Aorta (tissue), 5 donors: ENCODE measurements around the gene DOK5. TPM values are rescaled to one million over a fixed set of nuclear protein-coding genes. Genes with fewer than 3 reads are reported as not detected.

Source experiments
- ATAC-seq: fragments of 200-7000 bp; cut with Tn5 transposase; one replicate; pipeline ENCODE4 v1.9.1; 2022; ENCODE audit warnings: moderate library complexity; ENCODE audit not compliant: low FRiP score
- DNase-seq, 2 donors: peaks; one replicate each; pipeline ENCODE4 v3.0.0-alpha.2; 2020
- H3K27ac ChIP-seq, 2 donors: one replicate each; pipeline ENCODE4 v1.5.1; 2013; ENCODE audit warnings: low read length in 2 of 2, mild to moderate bottlenecking in 2 of 2, moderate library complexity in 2 of 2, control low read depth in 1 of 2, inconsistent platforms in 1 of 2, low read depth in 1 of 2
- H3K27me3 ChIP-seq, 2 donors: one replicate each; pipeline ENCODE4 v1.6.1; 2013; ENCODE audit warnings: control low read depth in 1 of 2, low read length in 1 of 2, mild to moderate bottlenecking in 1 of 2, moderate library complexity in 1 of 2; ENCODE audit not compliant: insufficient read depth in 2 of 2, control insufficient read depth in 1 of 2
- H3K36me3 ChIP-seq, 2 donors: one replicate each; pipeline ENCODE4 v1.6.1; 2013; ENCODE audit warnings: control low read depth in 1 of 2, low read length in 1 of 2, mild to moderate bottlenecking in 1 of 2; ENCODE audit not compliant: insufficient read depth in 2 of 2, control insufficient read depth in 1 of 2
- H3K4me1 ChIP-seq, 2 donors: one replicate each; pipeline ENCODE4 v1.6.1; 2013; ENCODE audit warnings: low read length in 2 of 2, control low read depth in 1 of 2, mild to moderate bottlenecking in 1 of 2, moderate library complexity in 1 of 2; ENCODE audit not compliant: insufficient read depth in 2 of 2, control insufficient read depth in 1 of 2
- H3K4me3 ChIP-seq, 2 donors: one replicate each; pipeline ENCODE4 v1.5.1; 2013; ENCODE audit warnings: low read length in 2 of 2, control low read depth in 1 of 2, mild to moderate bottlenecking in 1 of 2
- H3K9me3 ChIP-seq: one replicate; pipeline ENCODE4 v1.6.1; 2013; ENCODE audit warnings: mild to moderate bottlenecking, low read length; ENCODE audit not compliant: control insufficient read depth
- WGBS, 2 donors: extraction: QIAGEN DNeasy Blood & Tissue Kit; methylation state at CpG; one replicate each; pipeline ENCODE4 v1.1.7; 2013; 5-methylcytosine and 5-hydroxymethylcytosine counted together
- intact Hi-C, 2 donors: fragments of 100-400 bp; cut with DNase I; formaldehyde crosslinking; loops; one replicate each; pipeline versions ENCODE4 v1.14.2 to v1.15.0; 2022
- polyA plus RNA-seq, 2 donors: library from polyadenylated mRNA; stranded (reverse); fragments of 200-250 nt; gene quantifications; one replicate each; pipeline ENCODE4 v1.2.3, GENCODE V29; 2013
- total RNA-seq, 2 donors: library from RNA; stranded (reverse); fragmentation: NEBNext Ultra II Directional; extraction: Animal tissue kit (Norgen Biotek cat#: 25700); gene quantifications; one replicate each; pipeline ENCODE4 v1.2.1, GENCODE V29; 2021
- donor health status: healthy with polysubstance abuse.
- donor health status: Bipolar disorder and iron deficiency.
- donor health status: DM: no; HTN: no; CAD: no.
- donor health status: DM: no; HTN: no; CAD: no.
- donor health status: DM: yes; HTN: yes; CAD: no.

Gene DOK5
- total and polyA plus RNA-seq, 4 donors = 5.2 to 13.3 (median 9.0) TPM

GRCh38 chr20:54438166-54438565 lies 37.2 kb upstream of the DOK5 start:
- intact Hi-C loops = no loop called here
- Histone ChIP-seq H3K4me3 (no peak overlapping the region), H3K9me3 (no peaks in the 10 kb centered on the region), H3K4me1 (no peaks in the 10 kb centered on the region), H3K27ac (no peak overlapping the region), H3K36me3 (no peaks in the 10 kb centered on the region), H3K27me3 (peaks cover 0 to 2% of the 10 kb centered on the region in 2 donors)
- WGBS, 2 donors = 91 to 92% methylated on average over 5 of the region's 5 CpGs
- DNase-seq (no peak), ATAC-seq (no peak)

- intact Hi-C loops = no loop called here
- Histone ChIP-seq H3K4me3 (no peak overlapping the region), H3K36me3 (no peaks in the 10 kb centered on the region), H3K4me1 (no peaks in the 10 kb centered on the region), H3K9me3 (no peaks in the 10 kb centered on the region), H3K27ac (no peak overlapping the region), H3K27me3 (peaks cover 0 to 2% of the 10 kb centered on the region in 2 donors)
- no peak for DNase-seq
- no peak for ATAC-seq
- whole genome bisulfite sequencing, 2 donors = 78 to 83% methylated on average over 5 of the region's 5 CpGs
Measured at GRCh38 chr20:54450207-54450606, 25.2 kb upstream of the DOK5 start.

- no peaks in the 10 kb centered on the region for H3K36me3 ChIP-seq
- ATAC-seq (no peak), DNase-seq (no peak)
- H3K4me3 ChIP-seq = no peak overlapping the region
- H3K27me3 ChIP-seq = peaks cover 0 to 2% of the 10 kb centered on the region in 2 donors
- intact Hi-C loops = no loop called here
- H3K9me3 ChIP-seq = no peaks in the 10 kb centered on the region
- H3K4me1 ChIP-seq = no peaks in the 10 kb centered on the region
- 83 to 90% methylated on average over 9 of the region's 9 CpGs for WGBS, 2 donors
- H3K27ac ChIP-seq = no peak overlapping the region
Measured at GRCh38 chr20:54451171-54451570, 24.2 kb upstream of the DOK5 start.

DNA sequence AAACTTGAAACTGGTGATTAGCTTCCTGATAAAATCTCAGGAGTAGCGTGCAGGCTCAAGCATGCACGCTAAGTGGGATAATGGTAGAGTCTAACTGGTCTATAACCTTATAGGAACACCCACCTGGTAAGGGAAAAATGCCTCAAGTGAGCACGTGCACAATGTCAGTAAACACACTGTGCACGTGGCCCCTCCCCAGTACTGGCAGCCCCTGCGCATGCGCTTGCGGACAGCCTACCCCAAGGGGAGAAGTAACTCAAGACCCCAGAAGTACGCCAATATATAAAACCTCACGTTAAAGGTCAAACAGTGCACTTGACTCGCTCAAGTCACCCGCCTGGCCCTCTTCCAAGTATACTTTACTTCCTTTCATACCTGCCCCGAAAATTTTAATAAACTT lies 23.1 kb upstream of the DOK5 start:
- Histone ChIP-seq H3K9me3 (no peaks in the 10 kb centered on the region), H3K27ac (no peak overlapping the region), H3K4me1 (no peaks in the 10 kb centered on the region), H3K36me3 (no peaks in the 10 kb centered on the region), H3K4me3 (no peak overlapping the region), H3K27me3 (peaks cover 0 to 2% of the 10 kb centered on the region in 2 donors)
- DNase-seq (no peak), ATAC-seq (no peak)
- intact Hi-C loops = no loop called here
- WGBS, 2 donors = 95 to 96% methylated on average over 12 of the region's 12 CpGs

- no peaks in the 10 kb centered on the region for H3K9me3 ChIP-seq
- no peak for DNase-seq
- no peaks in the 10 kb centered on the region for H3K36me3 ChIP-seq
- no peak for ATAC-seq
- H3K4me1 ChIP-seq = no peaks in the 10 kb centered on the region
- H3K27ac ChIP-seq = no peak overlapping the region
- 90% methylated on average over 2 of the region's 2 CpGs for WGBS, 2 donors
- H3K4me3 ChIP-seq = no peak overlapping the region
- H3K27me3 ChIP-seq = peaks cover 0 to 2% of the 10 kb centered on the region in 2 donors
- intact Hi-C loops = no loop called here
Measured at GRCh38 chr20:54454982-54455381, 20.4 kb upstream of the DOK5 start.

- Histone ChIP-seq H3K36me3 (no peaks in the 10 kb centered on the region), H3K9me3 (no peaks in the 10 kb centered on the region), H3K27ac (no peak overlapping the region), H3K27me3 (peaks cover 0 to 2% of the 10 kb centered on the region in 2 donors), H3K4me1 (no peaks in the 10 kb centered on the region), H3K4me3 (no peak overlapping the region)
- intact Hi-C loops = no loop called here
- no peak for ATAC-seq
- WGBS, 2 donors = 70 to 76% methylated on average over 2 of the region's 2 CpGs
- no peak for DNase-seq
Measured at GRCh38 chr20:54456423-54456822, 19.0 kb upstream of the DOK5 start.

DNA sequence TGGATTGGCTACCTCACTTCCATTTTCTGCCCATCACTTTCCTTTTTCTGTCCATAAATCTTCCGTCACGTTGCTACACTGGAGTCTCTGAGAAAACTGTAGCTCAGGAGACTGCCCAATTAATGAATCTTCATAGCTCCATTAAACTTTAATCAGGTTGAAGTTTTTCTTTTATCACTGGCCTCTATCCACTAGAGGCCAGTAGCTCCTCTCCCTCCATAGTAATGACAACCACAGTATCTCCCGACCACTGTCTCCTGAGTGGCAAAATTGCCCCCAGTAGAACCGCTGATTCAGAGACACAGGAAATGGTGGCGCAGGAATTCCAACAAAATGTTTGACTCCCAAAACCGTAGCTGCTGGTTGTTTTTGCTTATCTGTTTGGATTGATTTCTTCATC lies 18.4 kb upstream of the DOK5 start:
- 78 to 81% methylated on average over 6 of the region's 6 CpGs for WGBS, 2 donors
- Histone ChIP-seq H3K27me3 (peaks cover 0 to 2% of the 10 kb centered on the region in 2 donors), H3K4me3 (no peak overlapping the region), H3K27ac (no peak overlapping the region), H3K36me3 (no peaks in the 10 kb centered on the region), H3K4me1 (no peaks in the 10 kb centered on the region), H3K9me3 (no peaks in the 10 kb centered on the region)
- ATAC-seq (no peak), DNase-seq (no peak)
- intact Hi-C loops = no loop called here

GRCh38 chr20:54458219-54458618 lies 17.2 kb upstream of the DOK5 start:
- ATAC-seq (no peak), DNase-seq (no peak)
- no peaks in the 10 kb centered on the region for H3K9me3 ChIP-seq
- no peaks in the 10 kb centered on the region for H3K27me3 ChIP-seq
- no peaks in the 10 kb centered on the region for H3K36me3 ChIP-seq
- no peak overlapping the region for H3K4me3 ChIP-seq
- H3K27ac ChIP-seq = no peak overlapping the region
- 81 to 83% methylated on average over 1 of the region's 1 CpG for WGBS, 2 donors
- H3K4me1 ChIP-seq = no peaks in the 10 kb centered on the region
- intact Hi-C loops = no loop called here

- intact Hi-C loops = no loop called here
- WGBS, 2 donors = 89 to 91% methylated on average over 4 of the region's 4 CpGs
- DNase-seq (no peak), ATAC-seq (no peak)
- H3K36me3 ChIP-seq = no peaks in the 10 kb centered on the region
- no peaks in the 10 kb centered on the region for H3K9me3 ChIP-seq
- H3K4me1 ChIP-seq = no peaks in the 10 kb centered on the region
- no peak overlapping the region for H3K27ac ChIP-seq
- no peaks in the 10 kb centered on the region for H3K27me3 ChIP-seq
- H3K4me3 ChIP-seq = no peak overlapping the region
Measured at GRCh38 chr20:54459279-54459678, 16.1 kb upstream of the DOK5 start.
